Activated T-cell treated with anti-CD3 and anti-CD28 coated beads for 24 hours (primary cell): ENCODE data around the gene OMG.
"Not testable (repeated sequence)": the region's sequence is repeated elsewhere in the genome, so short reads cannot be mapped to it uniquely, and the experiment has no call there.

Experiments
- DNase-seq: peaks from one replicate; pipeline ENCODE4 v3.0.0-alpha.2; 2020; ENCODE audit warnings: low read depth

Gene OMG

GRCh38 chr17:31308372-31309334 is 11.6 kb upstream of the OMG start:
- DNase-seq, result no peak

GRCh38 chr17:31307640-31308039 is 10.6 kb upstream of the OMG start:
- no peak for DNase-seq

GRCh38 chr17:31299624-31300023 is 2.6 kb upstream of the OMG start:
- no peak for DNase-seq

GRCh38 chr17:31296142-31296541 is 897 bp downstream of the OMG start:
- DNase-seq, result no peak

GRCh38 chr17:31295489-31295871 is 1.6 kb downstream of the OMG start:
- DNase-seq, result no peak

DNA sequence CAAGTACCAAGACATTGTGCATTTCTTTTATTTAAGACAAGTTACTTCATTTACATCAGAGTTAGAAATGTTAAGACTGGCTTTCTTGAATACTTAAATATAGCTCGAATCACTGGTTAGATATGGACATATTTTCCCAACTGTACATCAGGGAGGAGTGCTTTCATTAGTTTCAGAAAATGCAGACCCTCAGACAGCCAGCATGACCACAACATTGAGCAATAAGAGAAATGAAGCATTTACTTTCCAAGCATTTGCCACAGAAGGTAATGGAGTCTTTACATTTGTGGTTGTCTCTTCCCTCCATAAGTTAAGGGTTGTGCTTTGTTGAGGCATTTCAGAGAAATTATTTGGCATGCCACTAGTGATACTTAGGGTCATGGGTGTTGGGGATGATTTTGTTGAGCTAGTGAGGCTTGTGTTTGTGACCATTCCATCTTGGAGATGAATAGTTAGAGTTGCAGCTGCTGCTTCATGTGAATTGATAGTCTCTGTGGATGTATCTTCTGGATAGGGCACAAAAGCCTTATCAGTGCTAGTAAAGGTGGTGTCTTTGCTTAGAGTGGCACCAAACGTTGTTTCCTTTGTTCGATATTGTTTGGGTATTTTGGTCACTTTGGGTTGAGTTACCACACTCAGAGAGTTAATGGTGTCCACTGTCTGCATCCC is 2.1 kb downstream of the OMG start:
- DNase-seq, result no peak

DNA sequence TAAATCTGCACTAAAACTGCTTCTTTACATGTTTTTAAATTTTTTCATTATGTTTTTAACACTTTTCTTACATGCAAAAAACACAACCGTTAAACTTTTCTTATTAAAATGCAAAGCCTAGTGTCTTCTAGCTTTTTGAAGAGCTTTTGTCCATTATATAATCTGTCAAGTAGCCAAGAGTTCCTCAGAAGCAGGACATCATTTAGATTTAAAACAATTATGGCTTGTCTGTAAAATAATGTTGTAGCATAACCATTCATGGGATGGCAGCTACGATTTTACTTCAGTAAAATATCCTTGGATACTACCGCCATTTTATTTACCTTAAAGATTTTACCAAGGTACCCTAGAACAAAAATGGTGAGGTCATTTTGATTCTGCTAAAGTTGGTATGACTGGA is 2.8 kb downstream of the OMG start:
- no peak for DNase-seq

DNA sequence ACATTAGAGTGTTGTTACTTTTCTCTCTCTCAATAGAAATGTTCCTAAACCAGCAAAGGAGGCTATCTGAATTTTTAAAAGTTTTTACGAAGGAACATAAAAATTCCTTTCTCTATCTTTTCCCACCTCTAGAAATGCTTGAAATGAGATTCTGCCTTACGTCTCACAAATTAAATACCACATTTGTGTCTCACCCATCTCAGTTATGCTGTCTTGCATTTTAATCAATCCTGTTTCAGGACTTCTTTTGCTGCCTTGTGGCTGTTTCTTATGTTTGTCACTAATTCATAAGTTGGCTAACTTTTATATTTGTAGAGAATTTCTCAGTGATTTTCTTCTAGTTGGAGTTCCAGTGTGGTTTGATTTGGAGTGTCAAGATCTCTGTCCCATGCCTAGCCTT is 3.5 kb downstream of the OMG start:
- DNase-seq, result no peak

GRCh38 chr17:31291820-31292219 is 5.2 kb downstream of the OMG start:
- no peak for DNase-seq

DNA sequence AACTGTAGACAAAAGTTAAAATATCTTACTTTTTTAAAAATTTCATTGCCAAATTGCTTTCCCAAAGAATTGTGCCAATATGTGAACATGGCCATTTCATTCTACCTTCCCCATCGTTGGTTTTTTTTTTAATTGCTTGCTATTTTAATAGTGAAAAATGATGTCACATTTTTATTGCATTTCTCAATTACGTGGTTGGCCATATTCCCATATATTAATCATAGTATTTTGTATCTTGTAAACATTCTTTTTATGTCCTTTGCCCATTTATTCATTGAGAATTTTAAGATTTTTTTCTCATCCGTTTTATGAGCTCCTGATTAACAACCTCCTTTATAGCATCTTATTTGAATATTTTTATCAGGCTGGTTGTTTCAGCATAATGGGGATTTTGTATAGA is 7.2 kb downstream of the OMG start:
- no peak for DNase-seq

DNA sequence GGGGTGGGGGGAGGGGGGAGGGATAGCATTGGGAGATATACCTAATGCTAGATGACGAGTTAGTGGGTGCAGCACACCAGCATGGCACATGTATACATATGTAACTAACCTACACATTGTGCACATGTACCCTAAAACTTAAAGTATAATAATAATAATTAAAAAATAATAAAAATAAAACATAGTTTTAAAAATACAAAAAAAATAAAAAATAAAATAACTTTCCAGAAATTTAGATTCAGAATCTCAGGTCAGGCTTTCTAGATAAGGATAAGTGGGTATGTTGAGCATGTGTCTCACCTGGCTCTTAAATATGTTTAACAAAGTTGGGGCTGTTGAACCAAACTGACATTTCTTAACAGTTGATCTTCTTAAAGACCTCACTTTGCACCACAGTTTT is 9.1 kb downstream of the OMG start:
- not testable (repeated sequence) for DNase-seq

GRCh38 chr17:31286587-31286986 is 10.5 kb downstream of the OMG start:
- no peak for DNase-seq

DNA sequence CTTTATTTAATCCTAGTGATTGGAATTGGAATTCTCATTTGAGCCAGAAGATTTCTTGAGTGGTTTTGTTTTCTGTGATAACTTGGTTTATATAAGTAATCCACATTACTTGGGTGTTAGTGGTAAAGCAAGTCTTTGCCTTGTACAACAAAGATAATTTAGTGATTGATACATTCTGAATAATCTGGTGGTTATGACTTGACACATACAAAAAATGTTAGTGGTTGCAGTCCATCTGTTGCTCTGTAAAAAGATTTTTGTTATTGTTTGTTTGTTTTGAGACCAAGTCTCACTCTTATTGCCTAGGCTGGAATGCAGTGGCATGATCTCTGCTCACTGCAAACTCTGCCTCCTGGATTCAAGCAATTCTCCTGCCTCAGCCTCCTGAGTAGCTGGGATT is 13.2 kb downstream of the OMG start:
- no peak for DNase-seq

- no peak for DNase-seq
These were observed 16.0 kb downstream of the OMG start for GRCh38 chr17:31281061-31281460.

- DNase-seq, result no peak
These were observed 17.6 kb downstream of the OMG start for GRCh38 chr17:31279401-31279800.

DNA sequence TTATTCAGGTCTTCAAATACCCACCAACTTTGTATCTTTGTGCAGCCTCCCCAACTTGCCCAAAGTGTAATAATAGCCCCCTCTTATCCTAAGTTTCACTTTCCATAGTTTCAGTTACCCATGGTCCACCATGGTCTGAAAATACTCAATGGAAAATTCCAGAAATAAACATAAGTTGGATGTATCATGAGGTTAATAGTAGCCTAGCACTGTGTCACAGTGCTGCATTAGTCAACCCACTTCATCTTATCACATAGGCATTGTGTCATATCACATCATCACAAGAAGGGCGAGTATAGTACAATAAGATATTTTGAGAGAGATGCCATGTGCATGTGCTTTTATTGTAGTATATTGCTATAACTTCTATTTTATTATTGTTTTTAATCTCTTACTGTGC is 21.9 kb downstream of the OMG start:
- DNase-seq, result no peak

GRCh38 chr17:31274252-31274651 is 22.8 kb downstream of the OMG start:
- no peak for DNase-seq

GRCh38 chr17:31273516-31273915 is 23.5 kb downstream of the OMG start:
- no peak for DNase-seq

- DNase-seq, result no peak
These were observed 24.2 kb downstream of the OMG start for GRCh38 chr17:31272803-31273202.

DNA sequence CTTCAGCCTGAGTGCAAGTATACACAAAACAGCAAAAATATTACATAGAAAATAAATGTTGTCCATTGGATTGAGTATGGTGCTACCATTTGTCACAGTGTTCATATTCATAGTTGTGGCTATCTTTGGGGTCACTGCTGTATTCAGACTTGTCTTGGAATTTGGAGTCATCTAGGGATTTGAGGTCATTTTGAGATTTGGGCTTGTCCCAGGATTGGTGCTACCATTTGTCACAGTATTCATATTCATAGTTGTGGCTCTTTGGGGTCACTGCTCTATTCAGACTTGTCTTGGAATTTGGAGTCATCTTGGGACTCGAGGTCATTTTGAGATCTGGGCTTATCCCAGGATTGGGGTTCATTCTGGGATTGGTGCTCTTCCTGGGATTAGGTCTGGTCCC is 24.8 kb downstream of the OMG start:
- DNase-seq, result no peak

DNA sequence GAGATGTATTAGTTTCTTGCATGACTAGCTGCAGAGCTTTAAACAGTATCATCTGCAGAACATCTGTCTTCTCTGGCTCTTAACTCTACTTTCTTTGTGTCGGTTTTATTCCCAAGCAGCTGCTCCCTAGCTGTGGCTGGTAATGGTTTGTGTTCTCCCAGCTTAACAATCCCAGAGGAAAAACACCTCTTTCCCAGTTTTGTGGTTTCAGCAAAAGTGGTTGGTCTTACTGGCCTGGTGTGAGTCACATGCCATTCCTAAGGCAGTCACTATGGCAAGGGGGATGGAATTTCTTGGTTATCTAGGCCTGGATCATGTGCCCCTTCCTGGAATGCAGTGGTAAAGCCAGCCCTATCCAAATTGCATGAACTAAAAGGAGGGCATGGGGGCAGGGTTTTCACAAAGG is 27.5 kb downstream of the OMG start:
- DNase-seq, result no peak

DNA sequence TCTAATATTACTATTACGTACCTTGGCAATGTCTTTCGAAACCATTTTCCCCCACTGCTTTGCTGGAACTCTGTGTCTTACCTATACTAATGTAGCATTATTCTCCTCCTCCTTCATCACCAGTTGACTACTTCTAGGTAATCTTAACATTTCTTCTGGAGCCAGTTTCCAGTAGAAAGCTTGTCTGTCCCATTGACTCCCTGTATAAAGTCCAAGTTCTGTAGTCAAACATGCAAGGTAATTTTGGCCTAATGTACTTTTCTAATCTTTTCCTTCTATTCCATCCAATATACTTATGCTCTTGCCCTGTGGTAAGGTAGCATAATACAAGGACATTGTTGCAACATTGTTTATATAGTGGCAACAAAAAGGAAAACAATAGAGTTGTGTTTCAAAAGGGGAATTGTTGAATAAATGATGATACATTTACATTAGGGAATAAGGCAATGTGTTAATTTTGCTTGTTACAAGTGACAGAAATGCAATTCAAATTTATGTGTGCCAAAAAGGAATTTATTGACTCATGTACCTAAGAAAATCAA is 27.9 kb downstream of the OMG start:
- no peak for DNase-seq

GRCh38 chr17:31266042-31266441 is 31.0 kb downstream of the OMG start:
- no peak for DNase-seq
